ENCODE measurements around the gene EGFL6.

DNA sequence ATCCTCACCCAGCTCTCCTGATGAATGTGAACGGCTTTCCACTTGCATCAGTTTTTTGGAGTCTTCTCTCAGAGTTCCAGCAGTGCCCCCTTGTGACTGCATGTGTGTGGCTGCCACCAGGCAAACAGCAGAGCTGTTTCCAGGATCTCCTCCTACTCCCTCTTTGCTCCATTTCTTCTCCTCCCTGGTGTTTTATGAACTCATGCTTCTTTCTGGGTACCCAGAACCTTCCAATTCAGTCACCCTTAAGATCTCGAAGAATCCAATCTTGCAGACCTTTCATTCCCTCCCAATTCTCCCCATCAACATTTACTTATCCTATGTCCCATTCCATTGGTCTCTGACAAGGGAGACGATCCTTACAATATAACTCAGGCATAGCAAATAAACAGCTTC lies 76.8 kb downstream of the EGFL6 start:
- peak; percentile 75 for TF ChIP-seq CTCF (IDR thresholded peaks at IDR 0.05)
- no peak for TF ChIP-seq POLR2AphosphoS5 (IDR thresholded peaks at IDR 0.05; ENCODE audit: low read depth, low read length)
- TF ChIP-seq REST (IDR thresholded peaks at IDR 0.05; ENCODE audit: insufficient read depth in 1 of 2, low read depth in 2 of 2, low read length in 1 of 2): no peak
- TF ChIP-seq SIN3A (IDR thresholded peaks at IDR 0.05; ENCODE audit: borderline replicate concordance, insufficient read depth, low read depth, low read length): no peak
- no peak for TF ChIP-seq TCF7L2 (IDR thresholded peaks at IDR 0.05; ENCODE audit: low read depth, low read length)
